Vagina (tissue), 2 donors: ENCODE measurements around the gene LHX4. TPM values are rescaled to one million over a fixed set of nuclear protein-coding genes. Genes with fewer than 3 reads are reported as not detected.

ENCODE experiments used
- DNase-seq, 2 donors: peaks; one replicate each; pipeline ENCODE4 v3.0.0-alpha.2; 2017; ENCODE audit errors: extremely low spot score in 2 of 2
- H3K27ac ChIP-seq: fragments of 200-600 bp; sonication (generic); one replicate; pipeline ENCODE4 v1.5.1; 2019
- H3K27me3 ChIP-seq: fragments of 200-600 bp; sonication (generic); one replicate; pipeline ENCODE4 v1.5.1; 2019
- H3K36me3 ChIP-seq, 2 donors: fragments of 200-600 bp; sonication (generic); one replicate each; pipeline ENCODE4 v1.5.1; 2017 to 2019
- H3K4me1 ChIP-seq: fragments of 200-600 bp; sonication (generic); one replicate; pipeline ENCODE4 v1.5.1; 2019
- H3K4me3 ChIP-seq, 2 donors: fragments of 200-600 bp; sonication (generic); 1 replicate in 1 of 2; 2 replicates in 1 of 2; pipeline ENCODE4 v1.5.1; 2016 to 2019
- H3K9me3 ChIP-seq: fragments of 200-600 bp; sonication (generic); one replicate; pipeline ENCODE4 v1.5.1; 2019
- POLR2A ChIP-seq, 2 donors: fragments of 450-650 bp; IDR thresholded peaks; one replicate each; pipeline ENCODE4 v1.6.1; 2017; ENCODE audit warnings: antibody characterized with exemption in 2 of 2, mild to moderate bottlenecking in 2 of 2, moderate library complexity in 2 of 2
- POLR2AphosphoS5 ChIP-seq, 2 donors: sonication (generic); formaldehyde crosslinking; IDR thresholded peaks; one replicate each; pipeline ENCODE4 v1.9.0; 2017; ENCODE audit warnings: antibody characterized with exemption in 2 of 2, mild to moderate bottlenecking in 2 of 2, low read depth in 1 of 2; ENCODE audit not compliant: insufficient read depth in 1 of 2
- intact Hi-C: fragments of 100-400 bp; cut with DNase I; formaldehyde crosslinking; loops from one replicate; pipeline ENCODE4 v1.15.1; 2023
- total RNA-seq: library from RNA; depleted of rRNA; stranded (reverse); fragments of >200 nt; gene quantifications from one replicate; pipeline ENCODE4 v1.2.3, GENCODE V29; 2016
- TF ChIP-seq, protein P1 (sequence below), 3 experiments: fragments of 450-650 bp in 2 of 3; fragments of 200-600 bp in 1 of 3; sonication (generic) in 1 of 3; IDR thresholded peaks; one replicate each; pipeline ENCODE4 v1.5.1; 2017 to 2019; ENCODE audit warnings: antibody characterized with exemption in 3 of 3, mild to moderate bottlenecking in 2 of 3, moderate library complexity in 2 of 3

The LHX4 gene
- total RNA-seq, 1 donor from 2014 or later, result 0.98 TPM

DNA sequence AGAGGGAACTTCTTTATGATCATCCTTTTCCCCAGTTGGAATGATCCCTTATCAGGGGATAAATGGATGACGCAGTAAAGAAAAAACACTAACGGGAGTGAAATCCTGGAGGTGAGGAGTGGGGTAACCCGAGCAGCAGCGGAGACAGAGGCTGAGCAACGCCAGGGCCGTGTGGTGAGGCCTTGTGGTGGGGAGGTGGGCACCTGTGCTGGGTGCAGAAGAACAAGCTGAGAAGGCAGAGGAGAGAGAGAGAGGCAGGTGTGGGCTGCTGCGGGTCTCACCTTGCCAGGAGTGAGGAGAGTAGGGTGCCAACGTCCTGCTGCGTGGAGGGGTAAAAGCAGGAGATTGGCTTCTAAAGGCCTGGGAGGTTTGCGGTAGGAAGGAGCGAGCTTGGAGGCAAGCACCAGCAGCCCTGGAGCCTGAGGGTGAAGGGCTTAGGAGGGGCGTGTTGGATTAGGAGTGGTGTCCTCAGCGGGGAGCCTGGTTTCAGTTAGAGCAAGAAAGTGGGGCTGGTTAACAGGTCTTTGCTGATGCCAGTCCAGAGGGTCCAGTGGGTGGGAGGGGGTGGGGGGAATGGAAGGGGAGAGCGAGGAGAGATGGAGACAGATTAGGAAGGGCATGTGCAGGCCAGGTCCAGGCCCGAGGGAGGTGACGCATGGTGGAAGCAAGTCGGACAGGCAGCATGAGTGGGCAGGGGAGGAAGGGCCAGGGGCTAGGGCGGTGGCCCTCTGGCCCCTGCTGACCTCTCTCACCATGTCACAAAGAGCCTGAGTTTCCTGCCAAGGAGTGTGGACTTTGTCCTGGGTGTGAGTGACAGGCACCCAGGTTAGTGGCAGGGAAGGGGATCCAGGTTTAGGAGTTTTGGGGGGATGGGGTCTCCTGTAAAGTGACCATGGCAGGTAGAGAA lies 36.7 kb upstream of the LHX4 start:
- intact Hi-C loops, result loop anchor here (10.0 kb wide), 1 partner anchor 281 kb away; no protein-coding TSS in a partner anchor
- H3K36me3 ChIP-seq, result peaks cover 0 to 53% of the 10 kb centered on the region in 2 donors
- no peaks in the 10 kb centered on the region for H3K9me3 ChIP-seq
- DNase-seq, result no peak
- no peak overlapping the region for H3K27ac ChIP-seq
- no peak for TF ChIP-seq POLR2AphosphoS5 (IDR thresholded peaks at IDR 0.05; ENCODE audit: insufficient read depth in 1 of 2, low read depth in 1 of 2)
- TF ChIP-seq, protein P1, sequence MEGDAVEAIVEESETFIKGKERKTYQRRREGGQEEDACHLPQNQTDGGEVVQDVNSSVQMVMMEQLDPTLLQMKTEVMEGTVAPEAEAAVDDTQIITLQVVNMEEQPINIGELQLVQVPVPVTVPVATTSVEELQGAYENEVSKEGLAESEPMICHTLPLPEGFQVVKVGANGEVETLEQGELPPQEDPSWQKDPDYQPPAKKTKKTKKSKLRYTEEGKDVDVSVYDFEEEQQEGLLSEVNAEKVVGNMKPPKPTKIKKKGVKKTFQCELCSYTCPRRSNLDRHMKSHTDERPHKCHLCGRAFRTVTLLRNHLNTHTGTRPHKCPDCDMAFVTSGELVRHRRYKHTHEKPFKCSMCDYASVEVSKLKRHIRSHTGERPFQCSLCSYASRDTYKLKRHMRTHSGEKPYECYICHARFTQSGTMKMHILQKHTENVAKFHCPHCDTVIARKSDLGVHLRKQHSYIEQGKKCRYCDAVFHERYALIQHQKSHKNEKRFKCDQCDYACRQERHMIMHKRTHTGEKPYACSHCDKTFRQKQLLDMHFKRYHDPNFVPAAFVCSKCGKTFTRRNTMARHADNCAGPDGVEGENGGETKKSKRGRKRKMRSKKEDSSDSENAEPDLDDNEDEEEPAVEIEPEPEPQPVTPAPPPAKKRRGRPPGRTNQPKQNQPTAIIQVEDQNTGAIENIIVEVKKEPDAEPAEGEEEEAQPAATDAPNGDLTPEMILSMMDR (IDR thresholded peaks at IDR 0.05), result no peak
- TF ChIP-seq POLR2A (IDR thresholded peaks at IDR 0.05), result no peak
- no peak overlapping the region for H3K4me3 ChIP-seq
- no peaks in the 10 kb centered on the region for H3K4me1 ChIP-seq
- H3K27me3 ChIP-seq, result no peaks in the 10 kb centered on the region

- Histone ChIP-seq H3K4me3 (no peak overlapping the region), H3K36me3 (peaks cover 0 to 47% of the 10 kb centered on the region in 2 donors)
- TF ChIP-seq POLR2AphosphoS5 (IDR thresholded peaks at IDR 0.05; ENCODE audit: insufficient read depth in 1 of 2, low read depth in 1 of 2) (no peak), POLR2A (IDR thresholded peaks at IDR 0.05) (no peak)
- TF ChIP-seq, protein P1 (IDR thresholded peaks at IDR 0.05), result no peak
These were observed 36.0 kb upstream of the LHX4 start for GRCh38 chr1:180194048-180194425.

DNA sequence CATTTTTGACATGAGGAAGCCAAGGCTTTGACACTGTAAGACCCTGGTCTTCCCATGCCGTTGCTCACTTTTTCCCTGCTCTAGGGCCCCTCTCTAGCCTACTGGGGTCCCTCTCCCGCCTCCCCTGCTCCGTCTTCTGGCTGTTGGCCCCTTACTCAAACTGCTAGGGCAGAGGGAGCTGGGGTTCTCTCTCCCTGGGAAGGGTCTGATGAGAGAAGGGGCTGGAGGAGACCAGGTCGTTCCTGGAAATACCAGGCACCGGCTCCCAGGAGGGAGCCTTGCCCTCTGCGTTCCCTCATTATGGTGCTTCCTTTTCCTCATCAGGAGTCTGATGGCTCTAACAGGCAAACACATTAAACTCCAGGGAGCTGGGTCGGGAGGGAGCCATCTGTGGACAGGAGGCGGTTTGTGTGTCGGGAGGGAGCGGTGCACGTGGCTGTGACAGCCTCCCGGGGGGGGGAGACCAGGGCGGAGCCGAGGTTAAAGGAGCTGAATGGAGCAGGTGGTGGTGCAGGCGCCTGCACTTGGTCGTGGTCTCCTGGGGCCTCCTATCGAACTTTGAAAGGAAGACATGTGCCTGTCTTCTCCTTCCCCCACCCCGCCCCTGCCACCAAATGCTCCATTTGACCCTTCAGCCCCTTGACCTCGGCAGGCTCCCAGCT lies 35.4 kb upstream of the LHX4 start:
- Histone ChIP-seq H3K4me3 (no peak overlapping the region), H3K4me1 (no peaks in the 10 kb centered on the region), H3K9me3 (no peaks in the 10 kb centered on the region), H3K27ac (no peak overlapping the region), H3K27me3 (no peaks in the 10 kb centered on the region), H3K36me3 (peaks cover 0 to 40% of the 10 kb centered on the region in 2 donors)
- TF ChIP-seq POLR2AphosphoS5 (IDR thresholded peaks at IDR 0.05; ENCODE audit: insufficient read depth in 1 of 2, low read depth in 1 of 2) (no peak), POLR2A (IDR thresholded peaks at IDR 0.05) (no peak)
- TF ChIP-seq, protein P1 (IDR thresholded peaks at IDR 0.05), result no peak
- intact Hi-C loops, result loop anchor here (10.0 kb wide), 1 partner anchor 280 kb away; no protein-coding TSS in a partner anchor
- DNase-seq, result no peak

More at GRCh38 chr1:180194048-180194425, 36.0 kb upstream of the LHX4 start:
- H3K27ac ChIP-seq, result no peak overlapping the region
- H3K27me3 ChIP-seq, result no peaks in the 10 kb centered on the region
- intact Hi-C loops, result loop anchor here (10.0 kb wide), 1 partner anchor 281 kb away; no protein-coding TSS in a partner anchor
- no peaks in the 10 kb centered on the region for H3K4me1 ChIP-seq
- H3K9me3 ChIP-seq, result no peaks in the 10 kb centered on the region
- DNase-seq, result no peak

GRCh38 chr1:180195401-180195800 lies 34.7 kb upstream of the LHX4 start:
- TF ChIP-seq POLR2AphosphoS5 (IDR thresholded peaks at IDR 0.05; ENCODE audit: insufficient read depth in 1 of 2, low read depth in 1 of 2), result no peak
- TF ChIP-seq, protein P1 (IDR thresholded peaks at IDR 0.05), result no peak
- no peak for TF ChIP-seq POLR2A (IDR thresholded peaks at IDR 0.05)
- intact Hi-C loops, result loop anchor here (10.0 kb wide), 1 partner anchor 279 kb away; no protein-coding TSS in a partner anchor
- Histone ChIP-seq H3K9me3 (no peaks in the 10 kb centered on the region), H3K4me3 (no peak overlapping the region), H3K27me3 (no peaks in the 10 kb centered on the region), H3K36me3 (peaks cover 0 to 34% of the 10 kb centered on the region in 2 donors), H3K27ac (no peak overlapping the region), H3K4me1 (no peaks in the 10 kb centered on the region)
- no peak for DNase-seq
